Hematopoietic multipotent progenitor cell treated with erythropoietin and hydrocortisone succinate and interleukin-3 and kit ligand, for 17 days (in vitro differentiated cells): Measurements from ENCODE around the gene DUSP19.
A peak's percentile ranks its signal among the peaks of the same experiment; 100 is the strongest.
"Not testable (repeated sequence)": the region's sequence is repeated elsewhere in the genome, so short reads cannot be mapped to it uniquely, and the experiment has no call there.

ENCODE experiments used
- DNase-seq: peaks from one replicate; pipeline ENCODE4 v3.0.0-alpha.2; 2015; ENCODE audit warnings: low spot score

The DUSP19 gene, protein sequence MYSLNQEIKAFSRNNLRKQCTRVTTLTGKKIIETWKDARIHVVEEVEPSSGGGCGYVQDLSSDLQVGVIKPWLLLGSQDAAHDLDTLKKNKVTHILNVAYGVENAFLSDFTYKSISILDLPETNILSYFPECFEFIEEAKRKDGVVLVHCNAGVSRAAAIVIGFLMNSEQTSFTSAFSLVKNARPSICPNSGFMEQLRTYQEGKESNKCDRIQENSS

DNA sequence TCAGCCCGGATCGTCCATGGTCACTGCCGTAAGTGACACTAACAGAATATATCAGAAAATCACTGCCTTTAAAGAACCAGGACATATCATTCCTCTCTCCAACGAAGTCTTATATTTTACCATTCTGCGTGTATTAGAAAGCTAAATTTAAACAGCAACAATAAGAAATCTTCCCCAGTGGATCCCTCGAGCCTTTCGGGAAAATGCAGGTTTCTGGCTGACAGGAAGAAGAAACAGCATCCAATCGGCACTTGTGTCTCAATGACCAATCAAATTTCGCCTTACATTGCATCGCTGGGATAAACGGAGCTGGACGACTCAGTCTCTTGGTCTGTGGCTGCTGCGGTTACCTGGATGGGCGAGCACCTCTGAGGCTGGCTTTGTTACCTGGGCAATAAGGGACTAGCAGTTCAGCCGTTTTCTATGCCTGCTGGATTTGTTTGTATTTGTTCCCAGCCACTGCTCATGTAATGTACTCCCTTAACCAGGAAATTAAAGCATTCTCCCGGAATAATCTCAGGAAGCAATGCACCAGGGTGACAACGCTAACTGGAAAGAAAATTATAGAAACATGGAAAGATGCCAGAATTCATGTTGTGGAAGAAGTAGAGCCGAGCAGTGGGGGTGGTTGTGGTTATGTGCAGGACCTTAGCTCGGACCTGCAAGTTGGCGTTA lies at the start of gene DUSP19:
DUSP19 (plus strand) TSS at position 284 of the 675 bp plus-strand sequence; CDS start at position 471, 187 bp downstream.
- DNase-seq: peak; percentile 92

DNA sequence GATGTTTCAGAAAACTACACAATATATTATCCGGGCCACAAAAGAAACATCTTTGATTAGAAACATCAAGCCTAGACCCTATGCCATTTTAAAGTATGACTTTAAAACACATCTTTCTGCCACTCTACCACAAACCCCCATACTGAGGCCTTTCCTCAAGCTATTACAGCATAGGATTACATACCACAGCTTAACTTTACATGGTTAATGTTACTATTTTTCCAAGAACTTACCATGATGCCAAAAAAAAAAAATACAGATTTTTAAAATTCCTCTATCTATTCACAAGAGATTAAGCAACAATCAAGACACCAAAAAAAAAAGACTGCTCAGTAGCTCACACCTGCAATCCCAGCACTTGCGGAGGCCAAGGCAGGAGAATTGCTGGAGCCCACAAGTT lies 49.3 kb upstream of the DUSP19 start:
- DNase-seq: no peak

DNA sequence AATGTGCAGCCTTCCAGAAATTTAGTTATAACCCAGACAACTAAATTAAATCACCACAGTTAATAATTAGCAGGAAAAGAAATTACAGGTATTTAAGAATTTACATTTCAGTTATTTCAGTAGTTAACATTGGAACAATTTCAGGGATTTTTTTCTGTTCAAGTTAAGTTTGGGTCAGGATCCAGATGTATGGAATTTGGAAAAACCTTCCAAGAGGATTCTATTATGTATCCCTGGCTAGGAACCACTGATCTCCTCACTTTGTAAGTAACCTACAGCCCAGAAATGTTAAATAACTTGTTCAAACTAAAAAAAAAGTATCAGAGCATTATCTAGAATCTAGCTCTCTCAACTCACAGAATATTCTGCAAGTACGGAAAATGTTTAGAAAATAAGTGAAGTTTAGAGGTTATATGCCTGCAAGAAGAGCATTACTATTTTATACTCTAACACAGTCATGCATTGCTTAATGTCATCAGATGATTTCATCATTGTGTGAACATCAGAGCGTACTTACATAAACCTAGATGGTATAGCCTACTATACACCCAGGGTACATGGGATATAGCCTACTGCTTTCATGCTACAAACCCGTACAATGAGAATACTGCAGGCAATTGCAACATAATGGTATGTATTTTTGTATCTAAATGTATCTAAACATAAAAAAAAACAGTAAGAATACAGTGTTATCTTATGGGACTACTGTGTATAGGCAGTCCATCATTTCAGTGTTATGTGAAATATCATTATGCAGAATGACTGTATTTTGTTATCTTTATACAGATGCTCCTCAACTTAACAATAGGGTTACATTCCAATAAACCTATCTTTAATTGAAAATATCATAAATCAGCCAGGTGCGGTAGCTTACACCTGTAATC lies 46.4 kb upstream of the DUSP19 start:
- no peak for DNase-seq

DNA sequence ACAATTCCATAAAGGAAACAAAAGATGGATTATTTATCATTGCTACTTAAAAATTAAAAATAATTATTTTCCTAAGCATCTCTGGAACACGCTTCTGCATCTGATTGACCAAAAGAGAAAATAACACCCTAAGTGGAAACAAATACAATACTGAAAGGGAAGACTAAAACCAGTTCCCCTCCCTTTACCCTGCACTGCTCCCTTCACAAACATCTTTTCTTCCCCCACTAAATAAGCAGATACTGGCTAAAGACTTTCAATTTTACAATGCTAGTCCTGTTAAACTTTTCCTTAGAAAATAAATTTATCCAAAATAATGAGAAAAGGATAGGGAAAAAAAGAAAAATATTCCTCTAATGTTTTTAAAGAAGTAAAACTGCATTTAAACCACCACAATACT lies 44.6 kb upstream of the DUSP19 start:
- no peak for DNase-seq

DNA sequence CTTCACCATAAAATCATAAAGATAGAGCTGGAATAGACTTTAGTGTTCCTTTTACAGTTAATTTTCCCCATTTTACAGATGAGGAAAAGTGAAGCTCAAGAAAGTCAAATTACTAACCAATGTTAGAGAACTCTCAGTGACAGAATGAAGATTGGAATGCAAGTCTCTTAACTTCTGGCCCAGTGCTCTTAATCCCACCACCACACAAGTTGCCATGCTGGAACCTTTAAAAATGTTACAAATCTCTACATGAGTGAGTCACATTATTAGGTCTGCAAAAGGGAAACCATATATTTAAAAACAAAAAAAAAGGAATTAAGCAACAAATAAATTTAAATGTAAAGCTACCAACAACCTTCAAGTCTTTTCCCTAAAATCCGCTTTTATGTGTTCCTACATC lies 43.7 kb upstream of the DUSP19 start:
- DNase-seq: no peak

DNA sequence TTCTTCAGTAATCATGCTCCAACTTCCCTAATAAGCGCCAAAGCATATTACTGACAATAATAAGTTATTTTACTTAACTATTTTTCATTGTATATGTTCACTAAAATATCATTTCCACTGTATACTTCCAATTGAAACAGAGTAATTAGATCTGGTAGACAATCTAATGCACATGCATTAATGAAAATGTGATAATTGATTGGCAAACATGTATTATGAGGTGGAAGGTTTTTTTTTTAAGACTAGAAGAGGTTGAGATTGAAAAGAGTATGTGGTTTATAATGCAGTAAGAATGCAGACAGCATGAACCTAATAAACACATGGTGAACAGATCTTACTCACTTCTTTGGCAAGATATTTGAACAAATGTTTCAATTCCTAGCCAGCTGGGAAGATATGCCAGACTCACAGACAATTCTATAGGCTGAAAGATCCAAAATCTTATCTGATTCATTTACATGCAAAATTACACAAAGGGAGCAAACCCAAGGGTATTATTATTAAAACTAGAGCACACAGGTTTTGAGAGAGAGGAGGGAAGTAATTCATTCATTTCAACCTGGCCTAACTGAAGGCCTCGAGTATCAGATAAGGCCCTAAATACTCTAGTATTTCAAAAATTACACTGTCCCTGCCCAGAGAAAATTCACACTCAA lies 43.1 kb upstream of the DUSP19 start:
- no peak for DNase-seq

DNA sequence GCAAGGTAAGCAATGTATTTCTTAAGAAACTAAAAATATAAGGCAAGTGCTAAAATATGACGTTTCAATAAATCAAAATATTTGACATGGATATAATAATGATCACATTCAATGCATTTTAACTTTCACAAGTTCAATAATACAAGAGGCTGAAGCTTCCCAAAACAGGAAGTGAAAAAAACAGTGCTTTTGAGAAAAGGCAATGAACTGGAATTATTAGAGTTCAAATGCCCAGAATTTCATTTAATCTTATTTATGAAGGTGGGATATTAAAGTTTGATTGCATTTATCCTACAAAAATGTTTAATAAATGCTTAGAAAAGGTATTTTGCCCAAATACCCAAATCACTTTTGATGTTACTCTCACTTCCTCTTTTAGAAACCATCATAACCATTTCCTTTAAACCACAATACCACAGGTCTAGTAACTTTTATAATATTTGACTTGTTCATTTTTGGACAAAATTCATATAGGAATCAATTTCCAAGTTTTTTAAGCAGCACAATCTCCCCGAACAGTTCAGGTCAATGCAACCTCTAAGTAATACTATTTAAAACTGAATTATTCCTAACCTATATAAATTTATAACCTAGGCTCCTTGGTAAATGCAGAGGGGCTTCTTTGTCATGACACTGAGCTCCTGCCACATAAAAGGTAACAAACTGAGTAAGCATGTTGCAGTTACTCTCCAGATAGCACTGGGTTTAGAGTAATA lies 42.4 kb upstream of the DUSP19 start:
- no peak for DNase-seq

DNA sequence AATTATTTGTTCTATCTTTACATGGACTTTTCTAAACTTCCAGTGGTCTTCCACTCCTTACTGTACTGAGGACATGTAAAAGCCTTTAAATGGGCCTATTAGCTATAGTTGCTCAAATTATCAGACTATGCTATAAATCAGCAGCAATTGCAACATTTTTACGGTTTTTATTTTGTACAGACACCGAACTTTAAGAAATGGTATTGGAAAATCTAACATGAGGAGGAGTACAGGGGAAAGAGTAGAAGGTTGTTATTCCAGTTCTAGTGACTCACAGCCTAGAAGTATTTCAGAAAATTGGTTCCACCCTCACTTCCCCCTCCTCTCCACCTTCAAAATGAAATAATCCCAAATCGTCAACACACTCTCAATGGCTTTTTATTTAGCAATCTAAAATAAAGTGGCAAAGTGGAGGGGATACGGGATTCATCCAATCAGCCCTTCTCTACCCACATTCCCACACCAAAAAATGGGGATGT lies 41.4 kb upstream of the DUSP19 start:
- peak; percentile 31 for DNase-seq

DNA sequence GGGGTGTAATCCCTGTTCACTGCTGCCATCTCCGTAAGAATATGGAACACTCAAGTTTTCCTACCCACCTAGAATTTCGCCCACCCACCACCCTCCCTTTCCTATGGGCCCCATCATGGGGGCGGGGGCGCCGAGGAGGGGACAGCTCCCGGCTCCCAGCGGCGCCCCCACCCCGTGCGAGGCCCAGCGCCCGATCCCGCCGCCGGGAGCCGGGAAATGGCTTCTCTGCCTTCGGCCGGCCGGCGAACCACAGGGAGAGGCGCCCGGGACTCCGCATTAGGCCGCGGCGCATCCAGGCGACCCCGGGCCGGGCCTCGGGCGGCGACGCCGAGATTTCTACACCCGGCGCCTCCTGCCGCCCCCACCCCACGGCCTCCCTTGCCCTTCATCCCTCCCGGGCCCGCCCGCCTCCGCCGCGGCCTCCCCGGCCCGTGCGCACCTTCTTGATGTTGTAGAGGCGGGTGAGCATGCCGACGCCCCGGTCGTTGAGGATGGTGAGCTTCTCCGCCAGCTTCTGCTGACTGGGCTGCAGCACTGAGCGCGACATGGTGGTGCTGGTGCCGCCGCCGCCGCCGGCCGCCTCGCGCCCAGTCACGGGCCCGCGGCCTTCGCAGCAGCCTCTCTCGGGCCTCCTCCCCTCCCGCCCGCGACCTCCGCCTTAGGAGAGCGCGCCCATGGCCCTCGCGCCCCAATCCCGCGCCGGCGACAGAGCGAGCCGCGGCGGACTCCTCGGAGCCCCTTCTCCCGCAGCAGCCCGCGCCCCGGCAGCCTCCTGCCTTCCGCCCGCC lies 40.8 kb upstream of the DUSP19 start:
- no peak for DNase-seq

DNA sequence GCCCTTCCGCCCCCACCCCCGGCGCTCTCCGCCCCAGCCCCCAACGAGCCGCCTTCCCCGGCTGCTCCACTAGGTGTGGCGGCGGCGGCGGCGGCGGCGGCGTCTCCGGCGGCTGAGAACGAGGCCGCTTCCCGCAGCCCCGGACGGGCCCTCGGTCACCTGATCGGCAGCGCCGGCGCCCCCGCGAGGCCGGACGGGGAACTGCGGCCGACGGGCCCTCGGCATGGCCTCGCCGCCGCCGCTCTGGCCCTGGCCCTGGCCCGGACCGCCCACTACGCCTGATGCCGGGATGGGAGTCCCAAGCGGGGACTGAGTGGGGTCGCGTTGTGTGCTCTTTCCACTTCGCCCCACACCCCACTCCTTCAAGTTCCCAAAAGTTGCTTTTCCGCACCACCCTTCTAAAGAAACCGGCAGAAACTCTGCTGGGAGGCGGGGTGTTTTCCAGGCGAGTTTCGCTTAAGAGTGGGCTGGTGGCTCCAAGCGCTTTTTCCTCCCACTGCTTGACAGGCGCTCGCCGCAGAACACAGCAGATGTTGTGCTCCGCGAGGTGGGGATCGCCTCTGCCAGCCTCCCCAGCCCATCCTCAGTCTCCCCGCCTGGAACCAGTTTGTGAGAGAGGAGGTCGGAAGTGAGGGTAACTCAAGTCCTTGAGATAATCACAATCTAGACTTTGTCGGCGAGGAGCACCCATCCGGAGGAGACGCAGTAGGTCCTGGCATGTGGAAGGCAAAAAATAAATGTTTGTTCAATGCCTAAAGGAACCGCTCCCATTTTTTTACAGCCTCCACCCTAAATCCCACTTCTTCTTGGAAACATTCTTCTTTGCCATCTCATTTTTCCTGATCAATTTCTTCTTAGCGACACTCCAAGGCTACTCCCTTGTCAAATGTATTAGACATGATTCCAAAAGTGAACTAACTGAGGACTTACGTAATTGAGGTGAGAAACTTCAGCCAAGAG lies 39.9 kb upstream of the DUSP19 start, which contains the start of gene NCKAP1:
NCKAP1 (minus strand) TSS at position 117 of the 960 bp plus-strand sequence. CDS start 358 bp downstream, outside the sequence.
- DNase-seq: peak; percentile 85

DNA sequence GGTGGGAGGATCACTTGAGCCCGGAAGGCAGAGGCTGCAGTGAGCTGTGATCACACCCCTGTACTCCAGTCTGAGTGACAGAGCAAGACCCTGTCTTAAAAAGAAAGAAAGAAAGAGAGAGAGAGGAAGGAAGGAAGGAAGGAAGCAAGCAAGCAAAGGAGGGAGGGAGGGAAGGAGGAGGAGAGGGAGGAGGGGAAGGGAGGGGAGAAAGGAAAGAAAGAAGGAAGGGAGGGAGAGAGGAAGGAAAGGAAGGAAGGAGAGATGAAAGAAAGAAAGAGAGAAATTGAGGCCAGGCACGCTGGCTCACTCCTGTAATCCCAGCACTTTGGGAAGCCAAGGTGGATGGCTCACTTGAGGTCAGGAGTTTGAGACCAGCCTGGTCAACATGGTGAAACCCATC lies 37.9 kb upstream of the DUSP19 start:
- DNase-seq: no peak

DNA sequence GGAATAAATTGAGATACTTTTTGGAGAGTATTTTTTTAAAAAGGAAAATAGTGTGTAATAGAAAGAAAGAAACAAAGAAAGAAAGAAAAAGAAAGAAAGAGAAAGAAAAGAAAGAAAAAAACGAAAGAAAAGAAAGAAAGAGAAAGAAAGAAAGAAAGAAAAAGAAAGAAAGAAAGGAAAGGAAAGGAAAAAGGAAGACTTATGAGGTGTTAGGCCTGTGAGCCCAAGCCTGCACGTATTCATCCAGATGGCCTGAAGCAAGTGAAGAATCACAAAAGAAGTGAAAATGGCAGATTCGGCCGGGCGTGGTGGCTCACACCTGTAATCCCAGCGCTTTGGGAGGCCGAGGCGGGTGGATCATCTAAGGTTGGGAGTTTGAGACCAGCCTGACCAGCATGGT lies 35.0 kb upstream of the DUSP19 start:
- not testable (repeated sequence) for DNase-seq

DNA sequence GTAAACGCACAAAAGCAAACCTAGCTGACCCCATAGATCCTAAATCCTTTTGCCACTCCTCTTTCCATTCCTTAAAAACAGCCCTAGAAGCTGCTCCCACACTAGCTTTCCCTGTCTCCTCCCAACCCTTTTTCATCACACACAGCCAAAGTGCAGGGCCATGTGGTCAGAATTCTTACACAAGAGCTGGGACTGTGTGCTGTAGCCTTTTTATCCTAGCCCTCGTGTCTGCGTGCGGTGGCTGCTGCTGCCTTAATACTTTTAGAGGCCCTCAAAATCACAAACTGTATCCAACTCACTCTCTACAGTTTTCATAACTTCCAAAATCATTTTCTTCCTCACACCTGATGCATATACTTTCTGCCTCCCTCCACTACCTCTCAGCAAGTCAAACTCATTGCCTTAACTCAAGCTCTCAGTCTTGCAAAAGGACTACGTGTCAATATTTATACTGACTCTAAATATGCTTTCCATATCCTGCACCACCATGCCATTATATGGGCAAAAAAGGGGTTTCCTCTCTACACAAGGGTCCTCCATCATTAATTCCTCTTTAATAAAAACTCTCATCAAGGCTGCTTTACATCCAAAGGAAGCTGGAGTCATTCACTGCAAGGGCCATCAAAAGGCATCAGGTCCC lies 30.9 kb upstream of the DUSP19 start:
- DNase-seq: not testable (repeated sequence)

DNA sequence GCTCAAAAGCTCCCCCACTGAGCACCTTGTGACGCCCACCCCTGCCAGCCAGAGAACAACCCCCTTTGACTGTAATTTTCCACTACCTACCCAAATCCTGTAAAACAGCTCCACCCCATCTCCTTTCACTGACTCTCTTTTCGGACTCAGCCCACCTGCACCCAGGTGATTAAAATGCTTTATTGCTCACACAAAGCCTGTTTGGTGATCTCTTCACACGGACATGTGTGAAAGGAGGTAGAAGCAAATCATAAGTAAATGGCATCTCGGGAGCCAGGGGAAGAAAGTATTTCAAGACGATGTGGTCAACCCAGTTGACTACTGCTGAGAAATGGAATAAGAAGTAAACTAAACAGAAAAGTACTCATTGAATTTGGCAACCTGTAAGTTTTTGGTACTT lies 29.1 kb upstream of the DUSP19 start:
- no peak for DNase-seq

DNA sequence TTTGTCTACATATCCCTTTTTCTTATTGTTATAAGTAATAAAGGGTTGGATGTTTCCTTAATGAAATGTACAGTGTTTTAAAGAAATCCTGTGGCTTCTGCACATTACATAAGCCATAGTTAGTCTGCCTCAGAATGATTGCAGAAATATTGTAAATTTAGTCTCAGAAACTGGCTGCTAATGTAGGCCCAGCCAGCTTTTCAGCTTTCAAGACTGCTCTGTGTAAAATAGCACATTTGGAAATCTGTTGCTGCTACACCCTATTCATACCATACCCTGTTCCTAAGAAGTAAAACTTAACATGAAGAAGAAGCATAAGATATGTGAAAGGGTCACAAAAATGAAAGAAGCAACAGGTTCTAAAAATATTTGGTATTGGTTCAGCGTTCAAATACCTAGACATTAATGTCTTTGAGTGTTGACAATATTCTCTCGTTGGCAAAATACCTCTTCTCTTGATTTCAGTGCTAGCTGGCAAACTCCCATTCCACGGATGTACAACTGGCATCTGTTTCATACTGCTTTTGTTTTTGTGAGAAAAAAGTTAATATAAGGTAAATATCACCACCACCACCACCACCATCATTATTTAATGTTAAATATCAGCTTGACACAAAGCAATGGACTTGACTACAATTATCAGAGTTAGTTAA lies 21.1 kb upstream of the DUSP19 start:
- DNase-seq: no peak

DNA sequence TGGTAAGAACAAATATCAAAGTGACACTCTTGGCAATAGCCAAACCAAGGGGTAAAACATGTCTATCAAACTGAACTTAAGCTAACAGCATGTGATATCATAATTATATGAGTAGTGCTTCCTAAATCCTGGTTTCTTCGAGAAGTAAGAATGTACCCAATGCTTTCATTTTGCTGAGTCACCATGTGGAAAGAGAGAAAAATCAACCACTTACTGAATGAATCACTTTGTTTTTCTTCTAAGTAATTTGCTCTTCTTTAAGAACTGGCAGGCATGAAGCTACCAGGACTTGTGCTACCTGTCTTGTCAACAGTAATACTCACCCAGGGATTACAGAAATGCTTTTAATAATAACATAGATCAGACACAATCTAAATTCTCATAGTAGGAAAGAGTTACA lies 19.0 kb upstream of the DUSP19 start:
- no peak for DNase-seq

DNA sequence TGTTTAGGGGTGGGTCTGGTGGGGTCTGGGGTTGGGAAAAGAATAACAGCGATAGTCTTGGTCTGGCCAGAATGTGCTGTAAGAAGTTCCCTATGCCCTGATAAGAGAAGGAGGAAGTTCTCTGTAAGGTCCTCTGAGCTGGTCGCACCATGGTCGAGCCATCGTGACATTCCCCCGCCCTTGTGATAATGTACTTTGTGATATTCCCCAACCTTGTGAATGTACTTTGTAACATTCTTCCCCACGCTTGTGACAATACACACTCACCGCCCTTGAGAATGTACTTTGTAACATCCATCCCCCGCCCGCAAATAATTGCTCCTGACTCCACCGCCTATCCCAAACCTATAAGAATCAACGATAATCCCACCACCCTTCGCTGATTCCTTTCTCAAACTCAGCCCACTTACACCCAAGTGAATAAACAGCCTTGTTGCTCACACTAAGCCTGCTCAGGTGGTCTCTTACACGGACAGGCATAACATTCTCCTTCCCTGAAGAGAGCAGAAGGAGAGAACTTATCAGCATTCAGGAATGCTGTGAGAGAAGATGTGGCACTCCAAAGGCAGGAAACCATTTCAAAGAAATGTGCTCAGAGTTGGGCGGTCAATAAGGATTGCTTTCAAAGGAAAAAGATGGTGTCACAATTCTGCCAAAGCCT lies 17.8 kb upstream of the DUSP19 start:
- no peak for DNase-seq

DNA sequence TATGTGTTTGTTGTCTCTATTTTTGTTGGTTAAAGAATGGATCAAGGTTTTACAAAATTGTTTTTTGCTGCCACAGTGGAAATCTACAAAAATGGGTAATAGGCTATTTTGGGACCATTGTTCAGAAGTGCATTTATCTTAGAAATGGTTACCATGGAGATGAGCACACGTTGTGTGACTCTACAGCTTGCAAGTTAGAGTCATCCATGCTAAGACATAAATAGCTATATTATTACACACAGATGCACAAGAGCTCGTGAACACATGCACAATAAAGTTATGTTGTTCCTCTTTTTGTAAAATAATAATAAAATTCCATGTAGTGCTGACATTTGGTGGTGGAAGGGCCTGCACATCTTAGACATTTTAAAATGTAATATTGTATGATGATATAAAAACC lies 15.5 kb upstream of the DUSP19 start:
- DNase-seq: no peak
